GOT3 (cell line): ENCODE measurements around the gene XYLT2.

ENCODE experiments used
- DNase-seq: peaks from one replicate; lab custom pipeline; 2025; ENCODE audit warnings: mixed read lengths; lab: John Stamatoyannopoulos, UW

Gene XYLT2

GRCh38 chr17:50348522-50349242 lies 2.8 kb downstream of the XYLT2 start:
- no peak for DNase-seq

- no peak for DNase-seq
Observed at GRCh38 chr17:50349243-50349600, 3.3 kb downstream of the XYLT2 start.

GRCh38 chr17:50350733-50351132 lies 4.8 kb downstream of the XYLT2 start:
- DNase-seq: no peak

- no peak for DNase-seq
Observed at GRCh38 chr17:50352072-50352692, 6.3 kb downstream of the XYLT2 start.

- DNase-seq: no peak
Observed at GRCh38 chr17:50352693-50353599, 7.0 kb downstream of the XYLT2 start.

GRCh38 chr17:50353600-50354195 lies 7.8 kb downstream of the XYLT2 start:
- DNase-seq: no peak

GRCh38 chr17:50354198-50354597 lies 8.3 kb downstream of the XYLT2 start:
- no peak for DNase-seq

GRCh38 chr17:50354776-50355175 lies 8.8 kb downstream of the XYLT2 start:
- no peak for DNase-seq

GRCh38 chr17:50355336-50355700 lies 9.4 kb downstream of the XYLT2 start:
- DNase-seq: no peak

- DNase-seq: no peak
Observed at GRCh38 chr17:50355701-50356341, 9.9 kb downstream of the XYLT2 start.

- DNase-seq: no peak
Observed at GRCh38 chr17:50356418-50356817, 10.5 kb downstream of the XYLT2 start.

- no peak for DNase-seq
Observed at GRCh38 chr17:50356892-50357510, 11.1 kb downstream of the XYLT2 start.

GRCh38 chr17:50358177-50358576 lies 12.3 kb downstream of the XYLT2 start:
- no peak for DNase-seq

GRCh38 chr17:50359005-50359699 lies 13.2 kb downstream of the XYLT2 start:
- DNase-seq: no peak

- no peak for DNase-seq
Observed at GRCh38 chr17:50359998-50360461, 14.1 kb downstream of the XYLT2 start.

- no peak for DNase-seq
Observed at GRCh38 chr17:50360486-50361115, 14.7 kb downstream of the XYLT2 start.

GRCh38 chr17:50361561-50362480 lies 15.9 kb downstream of the XYLT2 start:
- DNase-seq: no peak

- no peak for DNase-seq
Observed at GRCh38 chr17:50362661-50363060, 16.7 kb downstream of the XYLT2 start.
